Measurements from ENCODE around the gene GSTM3. TPM values are rescaled to one million over a fixed set of nuclear protein-coding genes. Genes with fewer than 3 reads are reported as not detected.
A peak's percentile ranks its signal among the peaks of the same experiment; 100 is the strongest.

The GSTM3 gene
- total RNA-seq, 1 experiment from 2014 or later = 10.6 TPM

DNA sequence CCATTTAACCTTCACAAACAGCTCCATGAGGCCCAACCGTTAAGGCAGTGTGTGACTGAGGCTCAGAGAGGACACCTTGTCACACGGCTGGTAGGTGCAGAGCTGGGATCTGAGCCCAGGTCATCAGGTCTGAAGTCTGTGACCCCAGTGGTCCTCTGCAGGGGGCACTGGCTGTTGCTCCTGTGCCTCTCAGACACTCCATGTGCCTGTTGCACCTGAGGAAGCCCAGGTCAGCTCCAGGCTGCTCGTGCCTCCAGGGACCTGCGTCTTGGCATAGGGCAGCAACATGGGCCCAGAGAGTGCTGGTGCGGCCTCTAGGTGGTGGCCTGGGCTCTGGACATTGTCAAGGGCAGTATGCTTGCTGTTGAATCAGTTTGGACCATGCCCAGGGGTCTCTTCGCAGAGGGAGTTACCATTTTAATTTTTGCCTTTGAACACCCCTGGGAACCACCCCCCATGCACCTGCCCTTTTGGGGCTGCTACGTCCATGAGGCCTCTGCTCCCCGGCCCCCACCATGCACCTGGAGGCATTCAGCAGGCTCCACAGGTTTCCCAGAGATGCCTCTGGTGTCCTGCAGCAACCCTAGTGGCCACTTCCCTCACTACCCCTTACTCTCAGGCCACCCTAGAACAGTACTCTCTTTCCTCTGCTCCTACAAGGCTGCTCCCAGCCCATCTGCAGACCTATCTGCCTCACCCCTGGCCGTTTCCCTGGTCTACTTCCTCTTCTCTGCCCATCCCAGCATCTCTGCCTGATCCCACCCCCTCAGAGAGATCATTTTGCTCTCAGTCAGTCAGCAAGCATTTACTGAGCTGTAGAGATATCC is 48.1 kb upstream of the GSTM3 start:
- Mint-ChIP-seq H3K27ac (ENCODE audit: unreplicated experiment) (no peak overlapping the region), H3K4me1 (ENCODE audit: low read depth, unreplicated experiment) (peaks cover 7% of the 10 kb centered on the region), H3K9me3 (ENCODE audit: unreplicated experiment) (no peaks in the 10 kb centered on the region), H3K27me3 (ENCODE audit: insufficient read depth, unreplicated experiment) (no peaks in the 10 kb centered on the region), H3K36me3 (ENCODE audit: insufficient read depth, unreplicated experiment) (no peaks in the 10 kb centered on the region), H3K4me3 (ENCODE audit: unreplicated experiment) (no peak overlapping the region)
- BruUV-seq (replicated peaks) = no TSS peak
- ChIA-PET POLR2A (no interaction called here), CTCF (interaction anchor here (0.6 to 1.5 kb wide), 8 partner anchors 11 to 247 kb away, joined by 3 to 4 read pairs (median 4); partner anchors contain the start of gene AHCYL1)
- peak in 1 of 2 experiments; percentile 30 for DNase-seq
- no peak overlapping the region for H3K4me3 ChIP-seq (ENCODE audit: low read depth, low read length)
- no peaks in the 10 kb centered on the region for H3K27me3 ChIP-seq (replicated peaks; ENCODE audit: control insufficient read depth, insufficient read depth, low read length)
- TF ChIP-seq, protein P1, sequence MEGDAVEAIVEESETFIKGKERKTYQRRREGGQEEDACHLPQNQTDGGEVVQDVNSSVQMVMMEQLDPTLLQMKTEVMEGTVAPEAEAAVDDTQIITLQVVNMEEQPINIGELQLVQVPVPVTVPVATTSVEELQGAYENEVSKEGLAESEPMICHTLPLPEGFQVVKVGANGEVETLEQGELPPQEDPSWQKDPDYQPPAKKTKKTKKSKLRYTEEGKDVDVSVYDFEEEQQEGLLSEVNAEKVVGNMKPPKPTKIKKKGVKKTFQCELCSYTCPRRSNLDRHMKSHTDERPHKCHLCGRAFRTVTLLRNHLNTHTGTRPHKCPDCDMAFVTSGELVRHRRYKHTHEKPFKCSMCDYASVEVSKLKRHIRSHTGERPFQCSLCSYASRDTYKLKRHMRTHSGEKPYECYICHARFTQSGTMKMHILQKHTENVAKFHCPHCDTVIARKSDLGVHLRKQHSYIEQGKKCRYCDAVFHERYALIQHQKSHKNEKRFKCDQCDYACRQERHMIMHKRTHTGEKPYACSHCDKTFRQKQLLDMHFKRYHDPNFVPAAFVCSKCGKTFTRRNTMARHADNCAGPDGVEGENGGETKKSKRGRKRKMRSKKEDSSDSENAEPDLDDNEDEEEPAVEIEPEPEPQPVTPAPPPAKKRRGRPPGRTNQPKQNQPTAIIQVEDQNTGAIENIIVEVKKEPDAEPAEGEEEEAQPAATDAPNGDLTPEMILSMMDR (IDR thresholded peaks at IDR 0.05; ENCODE audit: insufficient read depth in 1 of 2, low read depth in 1 of 2, low read length in 1 of 2, severe bottlenecking in 1 of 2, unreplicated experiment in 1 of 2) = peak; percentile 38 to 42
- no peaks in the 10 kb centered on the region for H3K36me3 ChIP-seq (ENCODE audit: control insufficient read depth, insufficient read depth, low read length)
- intact Hi-C loops (cut with micrococcal nuclease; ENCODE audit: unreplicated experiment) = loop anchor here (5.0 kb wide), 1 partner anchor 88 kb away; no protein-coding TSS in a partner anchor
- H3K9me3 ChIP-seq = no peaks in the 10 kb centered on the region
- H3K4me1 ChIP-seq = peaks cover 13% of the 10 kb centered on the region

DNA sequence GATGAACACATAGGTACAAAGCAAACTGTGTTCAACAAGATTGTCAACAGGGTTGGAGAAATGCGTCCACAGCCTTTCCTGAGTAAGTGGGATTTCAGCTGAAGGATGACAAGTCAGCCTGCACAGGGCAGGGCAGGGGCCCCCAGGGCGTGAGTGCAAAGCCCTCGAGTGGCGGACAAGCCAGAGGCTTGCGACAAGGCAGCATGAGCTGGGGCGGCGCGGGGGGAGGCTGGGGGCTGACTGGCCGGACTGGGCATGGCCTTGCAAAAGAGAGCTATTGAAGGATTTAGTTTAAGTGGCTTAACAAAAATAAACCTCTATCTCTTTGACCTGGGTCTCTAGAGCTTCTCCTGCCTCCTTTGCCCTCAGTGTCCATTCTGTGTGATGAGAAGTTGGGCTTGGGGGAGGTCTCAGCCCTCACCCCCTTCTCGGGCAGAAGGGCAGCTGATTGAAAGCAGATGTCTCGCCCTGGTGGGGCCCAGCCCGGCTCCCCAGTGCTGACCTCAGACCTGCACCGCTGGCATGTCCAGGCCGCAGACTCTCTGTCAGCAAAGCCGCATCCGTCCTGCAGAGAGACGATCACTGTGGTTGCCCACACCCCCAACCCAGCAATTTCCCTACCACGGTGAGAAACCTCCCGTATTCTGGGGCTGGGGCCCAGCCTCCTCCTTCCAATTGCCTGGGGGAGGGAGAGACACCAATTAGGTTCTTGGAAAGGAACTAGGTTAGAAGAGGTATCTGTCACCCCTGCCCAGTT is 47.2 kb upstream of the GSTM3 start:
- Mint-ChIP-seq H3K4me3 (ENCODE audit: unreplicated experiment) (no peak overlapping the region), H3K27me3 (ENCODE audit: insufficient read depth, unreplicated experiment) (no peaks in the 10 kb centered on the region), H3K9me3 (ENCODE audit: unreplicated experiment) (no peaks in the 10 kb centered on the region), H3K36me3 (ENCODE audit: insufficient read depth, unreplicated experiment) (no peaks in the 10 kb centered on the region), H3K4me1 (ENCODE audit: low read depth, unreplicated experiment) (peaks cover 7% of the 10 kb centered on the region), H3K27ac (ENCODE audit: unreplicated experiment) (no peak overlapping the region)
- Histone ChIP-seq H3K9me3 (no peaks in the 10 kb centered on the region), H3K4me1 (peaks cover 13% of the 10 kb centered on the region), H3K4me3 (ENCODE audit: low read depth, low read length) (no peak overlapping the region), H3K27me3 (replicated peaks; ENCODE audit: control insufficient read depth, insufficient read depth, low read length) (no peaks in the 10 kb centered on the region), H3K36me3 (ENCODE audit: control insufficient read depth, insufficient read depth, low read length) (no peaks in the 10 kb centered on the region)
- intact Hi-C loops (cut with micrococcal nuclease; ENCODE audit: unreplicated experiment) = loop anchor here (5.0 kb wide), 1 partner anchor 89 kb away; no protein-coding TSS in a partner anchor
- POLR2A ChIA-PET = no interaction called here
- CTCF ChIA-PET = interaction anchor here (1.4 kb wide), 1 partner anchor 196 kb away, joined by 4 read pairs; the partner anchor contains the start of gene AHCYL1
- no TSS peak for BruUV-seq (replicated peaks)
- TF ChIP-seq, protein P1 (IDR thresholded peaks at IDR 0.05; ENCODE audit: insufficient read depth in 1 of 2, low read depth in 1 of 2, low read length in 1 of 2, severe bottlenecking in 1 of 2, unreplicated experiment in 1 of 2) = no peak
- DNase-seq = peak in 1 of 2 experiments; percentile 18

DNA sequence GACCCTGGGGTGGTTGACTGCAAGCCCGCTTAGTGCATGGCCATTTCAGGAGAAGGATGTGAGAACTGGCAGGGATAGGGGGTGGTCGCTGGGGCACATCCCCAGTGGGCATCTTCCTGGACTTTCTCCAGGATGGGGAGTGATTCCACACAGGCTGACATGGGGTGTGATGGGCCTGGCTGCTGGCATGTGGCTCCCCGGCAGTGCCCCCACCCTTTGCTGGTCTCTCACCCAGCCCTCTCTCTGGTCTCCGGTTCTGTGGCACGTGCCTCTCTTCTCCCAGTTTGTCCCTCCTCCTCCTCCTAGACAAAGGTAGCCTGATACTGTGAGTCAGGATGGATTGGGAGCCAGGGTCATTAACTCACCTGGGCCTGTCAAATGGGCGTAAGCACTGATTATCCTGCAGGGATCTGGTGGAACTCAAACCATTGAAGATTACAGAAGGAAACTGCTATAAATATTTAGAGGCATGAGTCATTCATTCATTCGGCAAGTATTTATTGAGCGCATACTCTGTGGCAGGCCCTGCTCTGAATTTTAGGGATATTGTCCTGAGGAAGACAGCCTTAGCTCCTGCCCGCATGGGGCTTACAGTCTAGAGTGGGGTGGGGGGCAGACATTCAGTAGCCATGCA is 46.5 kb upstream of the GSTM3 start:
- CTCF ChIA-PET = interaction anchor here (1.4 kb wide), 1 partner anchor 197 kb away, joined by 4 read pairs; the partner anchor contains the start of gene AHCYL1
- intact Hi-C loops (cut with micrococcal nuclease; ENCODE audit: unreplicated experiment) = loop anchor here (5.0 kb wide), 1 partner anchor 90 kb away; no protein-coding TSS in a partner anchor
- H3K4me1 ChIP-seq = peaks cover 11% of the 10 kb centered on the region

More for the DNA sequence above, 46.5 kb upstream of the GSTM3 start:
- no peaks in the 10 kb centered on the region for H3K36me3 ChIP-seq (ENCODE audit: control insufficient read depth, insufficient read depth, low read length)
- Mint-ChIP-seq H3K4me1 (ENCODE audit: low read depth, unreplicated experiment) (peaks cover 7% of the 10 kb centered on the region), H3K36me3 (ENCODE audit: insufficient read depth, unreplicated experiment) (no peaks in the 10 kb centered on the region), H3K27ac (ENCODE audit: unreplicated experiment) (no peak overlapping the region), H3K9me3 (ENCODE audit: unreplicated experiment) (no peaks in the 10 kb centered on the region), H3K27me3 (ENCODE audit: insufficient read depth, unreplicated experiment) (no peaks in the 10 kb centered on the region), H3K4me3 (ENCODE audit: unreplicated experiment) (no peak overlapping the region)
- BruUV-seq (replicated peaks) = no TSS peak
- no peaks in the 10 kb centered on the region for H3K9me3 ChIP-seq
- POLR2A ChIA-PET = no interaction called here
- H3K4me3 ChIP-seq (ENCODE audit: low read depth, low read length) = no peak overlapping the region
- no peaks in the 10 kb centered on the region for H3K27me3 ChIP-seq (replicated peaks; ENCODE audit: control insufficient read depth, insufficient read depth, low read length)
- TF ChIP-seq, protein P1 (IDR thresholded peaks at IDR 0.05; ENCODE audit: insufficient read depth in 1 of 2, low read depth in 1 of 2, low read length in 1 of 2, severe bottlenecking in 1 of 2, unreplicated experiment in 1 of 2) = no peak
- DNase-seq = peak in 1 of 2 experiments; percentile 12
